Measurements from ENCODE around the gene RNF223.
A peak's percentile ranks its signal among the peaks of the same experiment; 100 is the strongest.

Gene RNF223

DNA sequence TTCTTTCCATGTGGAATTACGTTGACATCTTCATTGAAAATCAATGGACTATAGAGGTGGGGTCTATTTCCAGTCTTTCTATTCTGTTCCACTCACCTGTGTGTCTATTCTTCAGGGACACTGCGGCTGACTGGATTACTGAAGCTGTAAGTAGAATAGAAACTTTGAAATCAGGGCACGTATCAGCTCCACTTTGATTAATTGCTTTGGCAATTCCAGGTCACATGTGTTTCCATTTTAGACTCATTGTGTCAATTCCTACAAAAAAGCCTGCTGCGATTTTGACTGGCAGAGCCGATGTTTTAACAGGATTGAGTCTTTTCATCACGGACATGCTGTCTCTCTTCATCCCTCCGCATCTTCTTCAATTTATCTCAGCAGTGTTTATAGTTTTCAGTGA lies 20.9 kb upstream of the RNF223 start:
- FAIRE-seq (no peak), DNase-seq (ENCODE audit: insufficient read length, low spot score) (no peak)
- no peak for TF ChIP-seq PAX5 (IDR thresholded peaks at IDR 0.05; ENCODE audit: insufficient read depth, low read length, severe bottlenecking)

DNA sequence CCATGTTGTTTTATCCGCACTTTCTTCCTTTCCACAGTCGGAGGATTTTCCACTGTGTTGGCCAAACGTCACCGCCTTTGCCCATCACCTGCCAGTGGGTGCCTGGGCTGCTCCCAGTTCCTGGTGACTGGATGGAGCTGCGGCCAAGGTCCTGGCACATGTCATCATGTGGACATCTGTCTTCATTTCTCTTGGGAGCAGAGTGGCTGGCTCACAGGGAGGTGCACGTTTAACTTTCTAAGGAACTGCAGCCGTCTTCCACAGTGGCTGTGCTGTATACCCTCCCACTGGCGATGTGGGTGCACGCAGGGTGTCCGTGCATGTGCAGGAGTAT lies 19.5 kb upstream of the RNF223 start:
- no peak for FAIRE-seq

DNA sequence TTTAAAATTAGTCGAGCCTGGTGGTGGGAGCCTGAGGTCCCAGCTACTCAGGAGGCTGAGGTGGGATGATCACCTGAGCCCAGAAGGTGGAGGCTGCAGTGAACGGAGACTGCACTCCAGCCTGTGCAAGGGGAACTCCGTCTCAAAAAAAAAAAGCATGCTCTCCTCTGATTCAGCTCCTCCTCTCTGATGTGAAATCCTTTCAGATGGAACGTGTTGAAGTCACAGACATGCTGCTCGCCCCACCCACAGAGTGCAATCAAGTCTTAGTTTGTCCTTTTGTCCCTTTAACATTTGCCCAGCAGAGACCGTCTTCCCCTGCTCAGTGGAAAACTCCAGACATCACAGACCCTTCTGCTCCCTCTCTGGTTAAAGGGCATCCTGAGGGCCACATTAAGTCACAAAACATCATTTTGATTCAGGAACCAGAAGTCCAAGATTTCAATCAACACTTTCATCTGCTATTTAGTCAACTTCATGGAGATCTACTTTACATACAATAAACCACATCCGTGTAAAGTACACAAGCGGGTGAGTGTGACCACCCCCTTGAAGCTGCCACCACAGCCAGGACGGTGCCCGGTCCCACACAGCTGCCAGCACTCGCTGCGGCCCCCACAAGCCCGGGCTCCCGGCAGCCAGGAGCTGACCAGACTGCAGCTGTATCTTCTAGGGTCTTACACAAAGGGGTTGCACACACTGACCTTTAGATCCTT lies 18.9 kb upstream of the RNF223 start:
- no peak for FAIRE-seq
- no peak for TF ChIP-seq TAF1 (IDR thresholded peaks at IDR 0.05; ENCODE audit: low read depth, low read length)
- no peak for TF ChIP-seq POLR2A (IDR thresholded peaks at IDR 0.05; ENCODE audit: low read depth, low read length)
- no peak for TF ChIP-seq SPI1 (IDR thresholded peaks at IDR 0.05; ENCODE audit: low read depth, low read length)
- no peak for TF ChIP-seq POLR2AphosphoS5 (IDR thresholded peaks at IDR 0.05; ENCODE audit: low read depth, low read length)
- no peak for TF ChIP-seq POU2F2 (IDR thresholded peaks at IDR 0.05; ENCODE audit: low read depth, low read length)
- no peak for TF ChIP-seq PAX5 (IDR thresholded peaks at IDR 0.05; ENCODE audit: insufficient read depth, low read length, severe bottlenecking)

More for the DNA sequence above, 19.5 kb upstream of the RNF223 start:
- TF ChIP-seq POLR2A (IDR thresholded peaks at IDR 0.05; ENCODE audit: low read depth, low read length) (no peak), PAX5 (IDR thresholded peaks at IDR 0.05; ENCODE audit: insufficient read depth, low read length, severe bottlenecking) (no peak), SPI1 (IDR thresholded peaks at IDR 0.05; ENCODE audit: low read depth, low read length) (no peak), POLR2AphosphoS5 (IDR thresholded peaks at IDR 0.05; ENCODE audit: low read depth, low read length) (no peak), POU2F2 (IDR thresholded peaks at IDR 0.05; ENCODE audit: low read depth, low read length) (no peak), TAF1 (IDR thresholded peaks at IDR 0.05; ENCODE audit: low read depth, low read length) (no peak)
- DNase-seq (ENCODE audit: insufficient read length, low spot score) = no peak

DNA sequence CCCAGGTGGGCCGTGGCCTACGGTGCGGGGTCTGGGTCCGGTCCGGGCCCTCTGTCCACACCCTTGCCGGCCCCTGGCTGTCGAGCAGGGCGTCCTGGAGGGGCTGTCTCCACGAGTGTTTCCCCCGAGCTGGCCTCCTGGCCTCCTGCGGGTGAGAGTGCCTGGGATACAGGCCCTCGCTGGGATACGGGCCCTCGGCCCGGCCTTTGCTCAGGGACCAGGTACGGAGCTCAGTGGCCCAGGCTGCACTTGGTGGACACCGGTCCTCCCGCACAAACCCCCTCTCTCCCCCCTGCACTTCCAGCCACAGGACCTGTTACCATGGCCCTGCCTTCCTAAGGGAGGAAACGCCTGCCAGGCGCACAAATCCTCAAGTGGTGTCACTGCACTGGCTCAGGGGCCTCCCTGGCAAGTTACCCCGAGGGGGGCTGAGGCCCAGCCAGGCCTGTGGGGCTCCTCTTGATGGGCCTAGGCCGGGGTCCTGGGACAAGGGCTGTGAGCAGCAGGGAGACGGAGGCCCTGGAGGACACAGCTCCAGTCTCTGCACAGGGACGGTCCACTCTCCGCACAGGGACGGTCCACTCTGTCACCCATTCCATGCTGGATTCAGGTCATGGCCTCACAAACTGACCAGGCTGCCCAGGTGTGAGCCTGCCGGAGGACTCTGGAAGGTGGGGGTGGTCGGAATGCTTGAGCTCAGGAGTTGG lies 18.2 kb upstream of the RNF223 start:
- DNase-seq (ENCODE audit: insufficient read length, low spot score) = no peak
- no peak for TF ChIP-seq POLR2A (IDR thresholded peaks at IDR 0.05; ENCODE audit: low read depth, low read length)
- TF ChIP-seq TAF1 (IDR thresholded peaks at IDR 0.05; ENCODE audit: low read depth, low read length) = no peak
- TF ChIP-seq PAX5 (IDR thresholded peaks at IDR 0.05; ENCODE audit: insufficient read depth, low read length, severe bottlenecking) = no peak
- no peak for TF ChIP-seq POU2F2 (IDR thresholded peaks at IDR 0.05; ENCODE audit: low read depth, low read length)
- no peak for TF ChIP-seq SPI1 (IDR thresholded peaks at IDR 0.05; ENCODE audit: low read depth, low read length)
- TF ChIP-seq POLR2AphosphoS5 (IDR thresholded peaks at IDR 0.05; ENCODE audit: low read depth, low read length) = no peak
- FAIRE-seq = no peak

More for the DNA sequence above, 18.9 kb upstream of the RNF223 start:
- peak; percentile 30 for DNase-seq (ENCODE audit: insufficient read length, low spot score)

DNA sequence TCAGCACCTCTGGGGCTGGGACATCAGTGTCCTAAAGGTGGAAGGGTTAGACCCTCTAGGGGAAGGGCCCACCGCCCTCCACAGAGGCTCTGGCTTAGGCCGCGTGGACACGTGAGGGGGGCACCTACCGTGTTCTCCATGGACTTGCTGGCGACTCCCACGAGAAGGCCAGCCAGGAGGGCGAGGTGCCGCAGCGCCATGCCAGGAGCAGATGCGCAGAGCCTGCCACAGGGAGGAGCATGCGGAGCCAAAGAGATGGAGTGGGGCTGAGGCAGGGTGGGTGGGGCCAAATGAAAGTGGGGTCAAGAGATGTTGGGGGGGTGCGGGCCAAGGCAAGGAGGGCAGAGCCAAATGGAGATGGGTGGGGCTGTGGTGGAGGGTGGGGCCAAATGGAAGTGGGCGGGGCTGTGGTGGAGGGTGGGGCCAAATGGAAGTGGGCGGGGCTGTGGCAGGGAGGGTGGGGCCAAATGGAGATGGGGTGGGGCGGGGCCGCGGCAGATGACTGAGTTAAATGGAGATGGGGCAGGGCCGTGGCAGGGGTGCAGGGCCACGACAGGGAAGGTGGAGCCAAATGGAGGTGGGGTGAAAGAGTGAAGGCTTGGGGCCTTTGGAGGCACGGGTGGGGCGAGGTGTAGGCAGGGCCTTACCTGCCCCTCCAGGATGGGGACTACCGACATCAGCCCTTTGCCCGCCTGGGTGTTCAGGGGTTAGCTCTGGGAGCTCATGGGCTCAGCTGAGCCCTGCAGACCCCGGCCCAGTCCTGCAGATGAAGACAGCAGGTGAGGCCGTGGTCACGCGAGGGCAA lies 17.4 kb upstream of the RNF223 start:
- TF ChIP-seq POLR2A (IDR thresholded peaks at IDR 0.05; ENCODE audit: low read depth, low read length) (no peak), TAF1 (IDR thresholded peaks at IDR 0.05; ENCODE audit: low read depth, low read length) (no peak), POLR2AphosphoS5 (IDR thresholded peaks at IDR 0.05; ENCODE audit: low read depth, low read length) (no peak), POU2F2 (IDR thresholded peaks at IDR 0.05; ENCODE audit: low read depth, low read length) (no peak), PAX5 (IDR thresholded peaks at IDR 0.05; ENCODE audit: insufficient read depth, low read length, severe bottlenecking) (no peak), SPI1 (IDR thresholded peaks at IDR 0.05; ENCODE audit: low read depth, low read length) (no peak)
- DNase-seq (ENCODE audit: insufficient read length, low spot score) = peak; percentile 41
- FAIRE-seq = no peak

DNA sequence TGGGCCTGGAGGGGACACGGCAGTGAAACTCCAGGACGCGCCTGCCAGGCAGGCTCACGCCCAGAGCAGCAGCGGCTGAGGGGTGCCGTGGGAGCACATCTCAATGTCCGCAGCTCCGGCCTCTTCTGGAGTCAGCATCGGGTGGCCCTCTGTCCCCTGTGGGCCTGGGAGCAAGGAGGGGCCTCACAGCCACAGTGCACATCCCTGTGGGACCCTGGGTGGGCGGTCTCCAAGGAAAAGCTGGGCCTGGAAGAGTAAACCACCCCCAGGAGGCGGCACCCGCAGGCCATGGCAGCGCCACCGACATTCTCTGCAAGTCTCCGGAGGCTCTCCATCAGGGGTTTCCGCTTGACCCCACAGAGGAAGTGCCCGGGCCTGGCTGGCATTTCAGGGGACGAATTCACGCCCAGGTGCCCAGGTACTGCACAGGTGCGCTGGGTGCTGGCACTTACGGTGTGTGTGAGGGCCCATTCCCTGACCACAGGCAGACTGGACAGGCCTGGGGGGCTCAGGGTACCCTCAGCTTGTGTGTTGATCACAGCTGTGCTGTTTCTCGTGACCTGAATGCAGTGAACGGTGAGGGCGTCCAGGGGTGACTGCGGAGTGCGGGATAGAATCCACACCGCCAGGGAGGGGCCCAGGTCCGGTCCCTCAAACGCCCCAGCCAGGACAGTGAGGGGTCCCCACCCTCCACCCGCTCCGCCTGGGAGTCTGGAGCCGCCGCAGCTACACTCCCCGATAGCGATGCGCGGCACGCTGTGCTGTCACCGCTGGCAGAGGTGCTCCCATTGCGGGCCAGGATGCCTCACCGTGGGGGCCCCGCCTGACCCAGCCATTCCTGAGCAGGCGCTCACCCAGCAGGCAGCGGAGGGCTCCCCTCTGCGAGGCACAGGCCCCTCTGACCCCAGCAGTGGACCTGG lies 16.6 kb upstream of the RNF223 start:
- no peak for FAIRE-seq
- TF ChIP-seq SPI1 (IDR thresholded peaks at IDR 0.05; ENCODE audit: low read depth, low read length) (no peak), TAF1 (IDR thresholded peaks at IDR 0.05; ENCODE audit: low read depth, low read length) (no peak), POLR2A (IDR thresholded peaks at IDR 0.05; ENCODE audit: low read depth, low read length) (no peak), POU2F2 (IDR thresholded peaks at IDR 0.05; ENCODE audit: low read depth, low read length) (no peak), PAX5 (IDR thresholded peaks at IDR 0.05; ENCODE audit: insufficient read depth, low read length, severe bottlenecking) (no peak), POLR2AphosphoS5 (IDR thresholded peaks at IDR 0.05; ENCODE audit: low read depth, low read length) (no peak)
- DNase-seq (ENCODE audit: insufficient read length, low spot score) = no peak

DNA sequence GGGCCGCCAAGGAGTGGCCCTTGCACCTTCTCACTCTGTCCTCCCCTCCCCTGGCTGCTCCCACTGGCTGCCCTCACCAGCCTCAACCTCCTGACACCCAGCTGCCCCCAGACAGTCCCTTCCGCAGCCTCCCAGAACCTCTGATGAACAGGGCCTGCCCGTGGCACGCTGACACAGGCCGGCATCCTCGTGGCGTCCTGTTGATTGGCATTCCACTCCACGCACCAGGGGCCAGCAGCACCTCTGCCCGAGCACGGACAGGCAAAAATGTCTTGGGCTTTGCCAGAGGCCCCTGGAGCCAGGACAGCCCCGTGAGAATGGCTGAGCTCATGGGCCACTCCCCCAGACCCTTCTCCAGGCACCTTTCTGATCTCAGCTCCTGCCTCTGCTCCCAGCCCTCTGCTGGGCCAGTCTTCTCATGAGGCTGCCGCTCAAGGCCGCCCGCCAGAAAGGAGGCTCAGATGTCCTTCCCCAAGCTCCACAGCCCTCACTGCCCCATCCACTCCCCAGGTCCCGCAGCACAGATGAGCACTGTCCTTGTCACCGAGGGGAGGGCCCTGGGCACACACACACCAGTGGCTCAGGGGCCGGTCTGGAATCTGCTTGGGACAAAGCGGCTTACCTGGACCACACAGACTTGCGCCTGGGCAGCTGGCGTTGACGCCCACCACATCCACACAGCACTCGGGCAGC lies 15.8 kb upstream of the RNF223 start:
- FAIRE-seq = no peak
- DNase-seq (ENCODE audit: insufficient read length, low spot score) = no peak
- TF ChIP-seq SPI1 (IDR thresholded peaks at IDR 0.05; ENCODE audit: low read depth, low read length) = no peak
- no peak for TF ChIP-seq PAX5 (IDR thresholded peaks at IDR 0.05; ENCODE audit: insufficient read depth, low read length, severe bottlenecking)
- no peak for TF ChIP-seq POU2F2 (IDR thresholded peaks at IDR 0.05; ENCODE audit: low read depth, low read length)
- TF ChIP-seq POLR2A (IDR thresholded peaks at IDR 0.05; ENCODE audit: low read depth, low read length) = no peak
- TF ChIP-seq TAF1 (IDR thresholded peaks at IDR 0.05; ENCODE audit: low read depth, low read length) = no peak
- no peak for TF ChIP-seq POLR2AphosphoS5 (IDR thresholded peaks at IDR 0.05; ENCODE audit: low read depth, low read length)

Measured in GM12891 (cell line).